Suprapubic skin (tissue), 4 donors: ENCODE results near the gene CASP14.

Experiments
- POLR2A ChIP-seq, 2 donors: fragments of 450-650 bp; IDR thresholded peaks; one replicate each; pipeline ENCODE4 v1.6.1; 2017; ENCODE audit warnings: antibody characterized with exemption in 2 of 2, mild to moderate bottlenecking in 2 of 2, moderate library complexity in 2 of 2
- POLR2AphosphoS5 ChIP-seq, 3 donors: sonication (generic); formaldehyde crosslinking; IDR thresholded peaks; one replicate each; pipeline ENCODE4 v1.6.1; 2017; ENCODE audit warnings: antibody characterized with exemption in 3 of 3
- TF ChIP-seq, protein P1 (sequence below), 2 donors: fragments of 200-600 bp in 1 of 2; fragments of 450-650 bp in 1 of 2; sonication (generic) in 1 of 2; IDR thresholded peaks; one replicate each; pipeline ENCODE4 v1.5.1; 2016 to 2019; ENCODE audit warnings: antibody characterized with exemption in 2 of 2, mild to moderate bottlenecking in 1 of 2, moderate library complexity in 1 of 2

DNA sequence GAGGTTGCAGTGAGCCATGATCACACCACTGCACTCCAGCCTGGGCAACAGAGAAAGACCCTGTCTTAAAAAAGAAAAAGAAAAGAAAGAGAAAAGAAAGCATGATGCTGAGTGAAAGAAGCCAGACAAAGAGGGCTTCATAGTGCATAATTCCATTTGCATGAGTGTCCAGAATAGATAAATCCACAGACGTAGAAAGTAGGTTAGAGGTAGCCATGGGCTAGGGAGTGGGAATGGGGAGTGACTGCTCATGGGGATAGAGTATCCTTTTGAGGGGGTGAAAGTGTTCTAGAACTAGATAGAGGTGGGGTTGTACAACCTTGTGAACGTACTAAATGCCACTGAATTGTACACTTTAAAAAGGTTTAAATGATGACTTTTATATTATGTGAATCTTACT lies 25.1 kb downstream of the CASP14 start:
- TF ChIP-seq, protein P1, sequence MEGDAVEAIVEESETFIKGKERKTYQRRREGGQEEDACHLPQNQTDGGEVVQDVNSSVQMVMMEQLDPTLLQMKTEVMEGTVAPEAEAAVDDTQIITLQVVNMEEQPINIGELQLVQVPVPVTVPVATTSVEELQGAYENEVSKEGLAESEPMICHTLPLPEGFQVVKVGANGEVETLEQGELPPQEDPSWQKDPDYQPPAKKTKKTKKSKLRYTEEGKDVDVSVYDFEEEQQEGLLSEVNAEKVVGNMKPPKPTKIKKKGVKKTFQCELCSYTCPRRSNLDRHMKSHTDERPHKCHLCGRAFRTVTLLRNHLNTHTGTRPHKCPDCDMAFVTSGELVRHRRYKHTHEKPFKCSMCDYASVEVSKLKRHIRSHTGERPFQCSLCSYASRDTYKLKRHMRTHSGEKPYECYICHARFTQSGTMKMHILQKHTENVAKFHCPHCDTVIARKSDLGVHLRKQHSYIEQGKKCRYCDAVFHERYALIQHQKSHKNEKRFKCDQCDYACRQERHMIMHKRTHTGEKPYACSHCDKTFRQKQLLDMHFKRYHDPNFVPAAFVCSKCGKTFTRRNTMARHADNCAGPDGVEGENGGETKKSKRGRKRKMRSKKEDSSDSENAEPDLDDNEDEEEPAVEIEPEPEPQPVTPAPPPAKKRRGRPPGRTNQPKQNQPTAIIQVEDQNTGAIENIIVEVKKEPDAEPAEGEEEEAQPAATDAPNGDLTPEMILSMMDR (IDR thresholded peaks at IDR 0.05) = no peak
- no peak for TF ChIP-seq POLR2A (IDR thresholded peaks at IDR 0.05)
- TF ChIP-seq POLR2AphosphoS5 (IDR thresholded peaks at IDR 0.05) = no peak
